Duodenal mucosa (tissue), 2 donors: ENCODE measurements around the gene COL1A1.
A peak's percentile ranks its signal among the peaks of the same experiment; 100 is the strongest.

Experiments used
- H3K27ac ChIP-seq: one replicate; pipeline ENCODE4 v1.7.0; 2013; ENCODE audit warnings: low read depth, low read length
- H3K27me3 ChIP-seq, 2 donors: one replicate each; pipeline ENCODE4 v1.7.0; 2013; ENCODE audit warnings: low read length in 2 of 2, control low read depth in 1 of 2; ENCODE audit not compliant: insufficient read depth in 2 of 2, control insufficient read depth in 1 of 2
- H3K36me3 ChIP-seq, 2 donors: one replicate each; pipeline ENCODE4 v1.7.0; 2013; ENCODE audit warnings: low read length in 2 of 2, control low read depth in 1 of 2; ENCODE audit not compliant: insufficient read depth in 2 of 2, control insufficient read depth in 1 of 2
- H3K4me1 ChIP-seq, 2 donors: one replicate each; pipeline ENCODE4 v1.7.0; 2013; ENCODE audit warnings: low read length in 2 of 2, control low read depth in 1 of 2; ENCODE audit not compliant: insufficient read depth in 2 of 2, control insufficient read depth in 1 of 2
- H3K4me3 ChIP-seq, 2 donors: one replicate each; pipeline ENCODE4 v1.7.0; 2013; ENCODE audit warnings: low read length in 2 of 2, low read depth in 1 of 2
- H3K9ac ChIP-seq, 2 donors: one replicate each; pipeline ENCODE4 v1.7.0; 2013; ENCODE audit warnings: low read length in 2 of 2, low read depth in 1 of 2
- H3K9me3 ChIP-seq, 2 donors: one replicate each; pipeline ENCODE4 v1.7.0; 2013; ENCODE audit warnings: low read length in 2 of 2, control low read depth in 1 of 2; ENCODE audit not compliant: control insufficient read depth in 1 of 2

Gene COL1A1

DNA sequence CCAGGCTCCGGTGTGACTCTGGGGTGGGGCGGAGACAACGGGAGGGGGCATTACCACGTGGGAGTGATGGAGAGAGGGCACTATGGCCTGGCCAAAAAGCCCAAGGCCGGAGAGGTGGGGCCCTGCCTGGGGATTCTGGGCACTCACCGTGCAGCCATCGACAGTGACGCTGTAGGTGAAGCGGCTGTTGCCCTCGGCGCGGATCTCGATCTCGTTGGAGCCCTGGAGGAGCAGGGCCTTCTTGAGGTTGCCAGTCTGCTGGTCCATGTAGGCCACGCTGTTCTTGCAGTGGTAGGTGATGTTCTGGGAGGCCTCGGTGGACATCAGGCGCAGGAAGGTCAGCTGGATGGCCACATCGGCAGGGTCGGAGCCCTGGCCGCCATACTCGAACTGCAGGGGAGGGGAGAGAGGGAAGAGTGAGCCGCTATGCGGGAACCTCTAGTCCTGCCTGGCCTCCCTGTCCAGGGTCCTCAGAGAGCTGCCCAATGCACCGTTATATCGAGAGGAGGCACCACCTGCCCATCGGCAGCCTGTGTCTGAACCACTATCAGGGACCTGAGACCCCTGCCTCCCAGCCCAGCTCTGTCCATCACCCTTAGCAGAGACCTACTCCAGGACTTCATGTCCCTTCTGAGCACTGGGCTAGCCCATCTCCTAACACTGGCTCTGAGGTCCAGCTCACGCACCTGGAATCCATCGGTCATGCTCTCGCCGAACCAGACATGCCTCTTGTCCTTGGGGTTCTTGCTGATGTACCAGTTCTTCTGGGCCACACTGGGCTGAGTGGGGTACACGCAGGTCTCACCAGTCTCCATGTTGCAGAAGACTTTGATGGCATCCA, 15.6 kb downstream of the COL1A1 start:
- Histone ChIP-seq H3K36me3 (no peaks in the 10 kb centered on the region), H3K9me3 (no peaks in the 10 kb centered on the region), H3K4me3 (no peak overlapping the region), H3K9ac (no peak overlapping the region), H3K4me1 (peaks cover 11 to 15% of the 10 kb centered on the region in 2 donors), H3K27me3 (no peaks in the 10 kb centered on the region), H3K27ac (no peak overlapping the region)

DNA sequence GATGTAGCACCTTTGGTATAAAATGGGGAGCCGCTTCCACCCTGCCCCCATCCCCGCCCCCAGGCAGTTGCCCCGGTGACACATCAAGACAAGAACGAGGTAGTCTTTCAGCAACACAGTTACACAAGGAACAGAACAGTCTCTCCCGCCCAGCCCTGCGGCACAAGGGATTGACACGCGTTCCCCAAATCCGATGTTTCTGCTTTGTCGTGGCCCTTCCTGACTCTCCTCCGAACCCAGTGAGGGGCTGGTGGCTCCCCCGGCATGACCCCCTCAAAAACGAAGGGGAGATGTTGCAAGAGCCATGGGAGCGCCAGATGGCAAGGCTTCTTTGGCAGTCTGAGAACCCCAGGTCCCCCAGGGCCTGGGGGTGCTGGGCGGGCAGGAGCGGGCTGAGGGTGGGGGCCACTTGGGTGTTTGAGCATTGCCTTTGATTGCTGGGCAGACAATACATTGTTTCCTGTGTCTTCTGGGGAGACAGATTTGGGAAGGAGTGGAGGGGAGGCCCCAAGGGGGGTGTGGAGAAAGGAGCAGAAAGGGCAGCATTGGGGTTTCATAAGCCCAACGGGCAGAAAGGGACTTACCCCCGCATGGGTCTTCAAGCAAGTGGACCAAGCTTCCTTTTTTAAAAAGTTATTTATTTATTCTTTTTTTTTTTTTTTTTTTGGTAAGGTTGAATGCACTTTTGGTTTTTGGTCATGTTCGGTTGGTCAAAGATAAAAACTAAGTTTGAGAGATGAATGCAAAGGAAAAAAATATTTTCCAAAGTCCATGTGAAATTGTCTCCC, 16.6 kb downstream of the COL1A1 start:
- no peak overlapping the region for H3K4me3 ChIP-seq
- H3K9ac ChIP-seq, result no peak overlapping the region
- H3K27ac ChIP-seq, result no peak overlapping the region
- H3K4me1 ChIP-seq, result peaks cover 11 to 15% of the 10 kb centered on the region in 2 donors
- H3K9me3 ChIP-seq, result no peaks in the 10 kb centered on the region
- no peaks in the 10 kb centered on the region for H3K36me3 ChIP-seq
- H3K27me3 ChIP-seq, result no peaks in the 10 kb centered on the region

DNA sequence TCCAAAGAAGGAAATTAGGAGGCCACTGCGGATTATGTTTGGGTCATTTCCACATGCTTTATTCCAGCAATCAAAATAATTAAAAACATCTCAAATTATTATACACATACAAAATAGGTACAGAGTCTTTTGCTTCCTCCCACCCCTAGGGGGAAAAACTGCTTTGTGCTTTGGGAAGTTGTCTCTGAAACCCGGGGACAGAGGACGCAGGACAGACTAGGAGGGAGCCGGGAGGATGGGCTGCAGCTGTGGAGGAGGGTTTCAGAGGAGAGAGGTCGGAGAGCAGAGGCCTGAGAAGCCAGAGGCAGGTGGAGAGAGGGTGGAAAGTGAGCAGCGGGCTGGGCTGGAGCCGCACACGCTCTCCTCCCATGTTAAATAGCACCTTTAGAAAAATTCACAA, 17.4 kb downstream of the COL1A1 start:
- H3K4me1 ChIP-seq, result peaks cover 11 to 15% of the 10 kb centered on the region in 2 donors
- H3K27me3 ChIP-seq, result no peaks in the 10 kb centered on the region
- H3K4me3 ChIP-seq, result peak overlapping the region; percentile 46 to 53
- H3K9ac ChIP-seq, result peak overlapping the region in 1 of 2 donors; percentile 47
- no peak overlapping the region for H3K27ac ChIP-seq
- H3K36me3 ChIP-seq, result no peaks in the 10 kb centered on the region
- H3K9me3 ChIP-seq, result no peaks in the 10 kb centered on the region

DNA sequence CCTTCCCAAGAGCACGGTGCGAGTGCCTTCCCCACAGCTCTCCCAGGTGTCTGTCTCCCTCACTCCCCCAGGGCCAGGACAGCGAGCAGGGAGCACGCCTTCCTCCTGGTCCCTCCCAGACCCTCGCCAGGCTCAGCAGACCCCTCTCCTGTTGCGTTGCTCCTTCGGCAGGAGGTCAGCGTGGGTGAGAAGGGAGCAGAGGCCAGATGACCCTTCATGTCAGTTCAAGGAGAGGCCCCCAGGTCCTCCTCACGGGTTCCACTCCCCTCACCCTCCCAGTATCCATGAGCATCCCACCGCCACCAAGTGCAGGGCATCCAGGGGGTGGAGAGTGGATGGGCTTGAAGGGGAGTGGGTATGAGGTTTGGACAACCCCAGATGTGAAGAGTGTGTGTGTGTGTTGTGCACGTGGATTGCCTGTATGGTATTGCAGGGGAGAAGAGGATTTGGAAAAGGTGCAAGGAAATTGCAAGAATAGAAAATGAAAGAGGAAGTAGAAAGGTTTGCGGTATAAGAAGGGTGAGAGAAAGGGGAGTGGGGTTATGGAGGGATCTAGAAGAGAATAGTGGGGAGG, 17.9 kb downstream of the COL1A1 start:
- Histone ChIP-seq H3K27me3 (no peaks in the 10 kb centered on the region), H3K9ac (peak overlapping the region; percentile 38 to 47), H3K4me3 (peak overlapping the region; percentile 46 to 53), H3K27ac (no peak overlapping the region), H3K36me3 (no peaks in the 10 kb centered on the region), H3K9me3 (no peaks in the 10 kb centered on the region), H3K4me1 (peaks cover 13 to 19% of the 10 kb centered on the region in 2 donors)

DNA sequence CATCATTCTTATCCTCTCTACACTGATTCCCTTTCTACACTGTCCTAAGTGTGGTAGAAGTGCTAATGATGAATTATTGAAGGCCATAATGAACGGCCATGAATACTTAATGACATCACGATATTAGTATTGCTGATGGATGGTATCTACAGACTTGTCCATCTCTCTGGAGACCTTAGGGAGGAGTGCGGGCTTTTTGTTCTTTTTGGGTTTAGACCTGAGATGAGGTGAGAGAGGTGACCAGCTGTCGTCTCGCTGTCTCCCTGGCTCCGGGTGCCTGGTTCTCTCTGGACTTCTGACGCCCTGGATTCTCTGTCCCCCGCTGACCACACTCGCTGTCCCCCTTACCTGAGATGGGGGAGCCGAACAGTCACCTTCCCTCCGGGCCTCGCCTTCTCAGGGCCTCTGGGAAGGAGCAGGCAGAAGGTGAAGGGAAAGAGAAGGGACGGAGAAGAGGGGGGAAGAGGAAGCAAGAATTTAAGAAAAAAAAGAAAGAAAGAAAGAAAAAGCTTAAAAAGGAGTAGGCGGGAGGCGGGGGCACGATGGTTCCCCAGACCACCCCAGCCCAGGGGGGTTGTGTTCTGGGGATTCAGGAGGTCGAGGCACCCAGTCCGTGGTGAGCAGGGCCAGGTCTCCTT, 18.5 kb downstream of the COL1A1 start:
- H3K9ac ChIP-seq, result no peak overlapping the region
- H3K27ac ChIP-seq, result no peak overlapping the region
- no peaks in the 10 kb centered on the region for H3K27me3 ChIP-seq
- no peak overlapping the region for H3K4me3 ChIP-seq
- peaks cover 19 to 25% of the 10 kb centered on the region in 2 donors for H3K4me1 ChIP-seq
- no peaks in the 10 kb centered on the region for H3K36me3 ChIP-seq
- H3K9me3 ChIP-seq, result no peaks in the 10 kb centered on the region

DNA sequence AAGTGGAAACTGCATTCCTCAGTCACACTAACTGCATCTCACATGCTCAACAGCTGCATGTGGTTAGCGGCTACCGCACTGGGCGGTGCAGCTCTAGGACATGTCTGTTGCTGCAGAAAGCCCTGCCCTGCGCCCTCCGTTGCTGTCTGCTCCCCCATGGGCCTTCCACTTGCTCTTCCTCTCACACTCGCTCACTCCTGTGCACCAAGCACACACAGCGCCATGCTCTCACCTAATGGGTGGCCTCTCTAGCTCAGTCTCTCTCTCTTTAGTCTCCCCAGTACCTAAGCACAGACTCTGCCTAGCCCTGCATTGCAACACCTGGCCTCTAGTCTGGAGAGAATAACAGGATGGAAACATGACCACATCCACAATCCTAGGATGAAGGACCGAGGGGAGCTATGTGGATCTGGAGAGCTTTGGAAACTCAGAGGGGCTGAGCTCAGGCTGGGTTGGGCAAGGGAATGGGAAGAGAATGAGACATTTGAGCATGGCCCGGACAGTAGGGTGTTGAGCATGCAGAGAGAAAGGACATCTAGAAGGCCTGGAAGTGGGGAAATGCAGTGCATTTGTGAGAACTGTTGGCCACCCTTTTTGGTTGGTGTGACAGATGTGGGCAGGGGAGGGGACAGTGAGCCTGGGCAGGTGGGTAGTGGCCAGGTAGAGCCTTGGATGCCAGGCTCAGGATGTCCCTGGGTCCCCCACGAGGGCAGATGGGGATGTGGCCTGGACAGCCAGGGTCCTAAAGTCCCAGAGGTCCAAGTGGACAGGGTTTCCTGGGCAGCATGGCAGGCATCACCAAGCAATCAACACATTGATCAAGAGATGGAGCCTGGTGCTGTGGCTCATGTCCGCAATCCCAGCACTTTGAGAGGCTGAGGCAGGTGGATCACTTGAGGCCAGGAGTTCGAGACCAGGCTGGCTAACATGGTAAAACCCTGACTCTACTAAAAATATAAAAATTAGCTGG, 19.6 kb downstream of the COL1A1 start:
- Histone ChIP-seq H3K36me3 (no peaks in the 10 kb centered on the region), H3K27ac (no peak overlapping the region), H3K9ac (no peak overlapping the region), H3K9me3 (no peaks in the 10 kb centered on the region), H3K4me1 (peaks cover 26 to 30% of the 10 kb centered on the region in 2 donors), H3K4me3 (no peak overlapping the region), H3K27me3 (no peaks in the 10 kb centered on the region)

DNA sequence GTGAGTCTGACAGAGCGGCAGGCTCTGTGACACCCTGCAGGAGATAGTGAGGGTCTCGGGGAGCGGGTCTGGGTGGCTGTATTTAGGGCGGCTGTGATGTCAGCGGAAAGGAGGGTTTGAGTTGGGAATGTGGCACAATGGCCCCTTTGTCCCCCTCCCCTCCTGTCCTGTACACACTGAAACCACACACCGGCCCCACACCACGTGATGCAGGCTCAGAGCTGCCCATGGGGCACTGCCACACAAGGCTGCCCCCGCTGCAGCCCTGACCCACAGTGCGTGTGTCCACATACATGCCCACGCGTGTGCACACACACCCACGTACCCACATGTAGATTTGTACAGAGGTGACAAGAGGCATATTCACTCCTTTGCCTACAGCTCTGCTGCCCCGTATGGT, 20.3 kb downstream of the COL1A1 start:
- H3K9ac ChIP-seq, result no peak overlapping the region
- H3K36me3 ChIP-seq, result no peaks in the 10 kb centered on the region
- H3K27me3 ChIP-seq, result no peaks in the 10 kb centered on the region
- no peak overlapping the region for H3K27ac ChIP-seq
- H3K9me3 ChIP-seq, result no peaks in the 10 kb centered on the region
- peaks cover 28 to 30% of the 10 kb centered on the region in 2 donors for H3K4me1 ChIP-seq
- no peak overlapping the region for H3K4me3 ChIP-seq

DNA sequence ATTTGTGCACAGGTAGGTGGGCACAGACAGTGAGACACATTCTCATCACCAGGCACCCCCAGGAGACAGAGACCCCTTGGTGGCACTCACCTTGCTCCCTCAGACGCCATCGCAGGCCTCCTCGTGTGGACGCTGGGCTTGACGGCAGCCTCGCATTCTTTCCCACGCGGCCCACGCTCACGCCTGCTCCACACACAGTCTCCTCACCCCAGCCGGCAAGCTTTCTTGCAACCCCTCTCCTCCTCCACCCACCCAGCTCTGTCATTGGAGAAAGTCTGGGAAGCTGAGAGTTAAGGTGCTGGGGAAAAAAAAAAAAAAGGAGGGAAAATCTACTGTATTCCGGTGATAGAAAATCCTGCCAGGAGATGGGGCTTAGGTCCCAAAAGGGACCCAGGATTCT, 20.8 kb downstream of the COL1A1 start:
- H3K9ac ChIP-seq, result no peak overlapping the region
- no peak overlapping the region for H3K4me3 ChIP-seq
- no peaks in the 10 kb centered on the region for H3K36me3 ChIP-seq
- H3K27ac ChIP-seq, result no peak overlapping the region
- H3K27me3 ChIP-seq, result no peaks in the 10 kb centered on the region
- no peaks in the 10 kb centered on the region for H3K9me3 ChIP-seq
- H3K4me1 ChIP-seq, result peaks cover 33 to 35% of the 10 kb centered on the region in 2 donors

DNA sequence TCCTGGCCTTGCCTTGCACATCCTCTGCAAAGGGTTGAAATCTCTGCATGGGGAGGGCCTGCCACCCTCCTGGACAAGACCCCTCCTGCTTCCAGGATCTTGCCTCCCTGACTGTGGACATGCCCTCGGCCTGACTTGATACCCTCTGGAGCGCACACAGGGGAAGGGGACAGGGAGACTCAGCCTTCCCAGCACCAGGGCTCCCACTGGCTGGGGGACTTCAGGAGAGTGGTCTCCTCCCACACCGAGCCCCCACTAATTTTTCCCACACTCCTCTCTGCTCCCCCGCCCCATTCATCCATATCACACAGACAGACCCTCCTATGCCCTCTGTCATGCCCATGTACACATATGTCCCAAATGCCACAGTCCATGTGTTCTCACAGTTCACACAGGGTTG, 21.3 kb downstream of the COL1A1 start:
- no peak overlapping the region for H3K9ac ChIP-seq
- no peak overlapping the region for H3K4me3 ChIP-seq
- peaks cover 38% of the 10 kb centered on the region in 2 donors for H3K4me1 ChIP-seq
- no peaks in the 10 kb centered on the region for H3K36me3 ChIP-seq
- H3K27ac ChIP-seq, result no peak overlapping the region
- no peaks in the 10 kb centered on the region for H3K9me3 ChIP-seq
- H3K27me3 ChIP-seq, result no peaks in the 10 kb centered on the region
